C4-2B (cell line): ENCODE results near the gene GALNT17.

Experiments used
- CTCF ChIP-seq: fragments of 450-650 bp; conservative IDR thresholded peaks from 2 replicates; pipeline ENCODE4 v1.5.1; 2017; ENCODE audit warnings: mild to moderate bottlenecking
- ZFX ChIP-seq: fragments of 450-650 bp; IDR thresholded peaks from 2 replicates; pipeline ENCODE4 v1.6.1; 2017

GRCh38 chr7:71148098-71148497 lies 16.2 kb downstream of the GALNT17 start:
- TF ChIP-seq CTCF (no peak), ZFX (no peak)
